Bronchial epithelial cell (primary cell): ENCODE data around the gene LRRC8D. TPM values are rescaled to one million over a fixed set of nuclear protein-coding genes. Genes with fewer than 3 reads are reported as not detected.

ENCODE experiments used
- DNase-seq: peaks from one replicate; pipeline ENCODE4 v3.0.0-alpha.2; 2010; ENCODE audit warnings: low read depth
- FAIRE-seq: peaks from 2 replicates; lab custom pipeline; 2011; peaks lifted over from hg19 to GRCh38; lab: Jason Lieb, UNC
- H3K27me3 ChIP-seq: 2 replicates; pipeline ENCODE4 v1.5.1; 2011; ENCODE audit warnings: low read length; ENCODE audit not compliant: control insufficient read depth, insufficient read depth
- H3K36me3 ChIP-seq: 2 replicates; pipeline ENCODE4 v1.5.1; 2011; ENCODE audit warnings: low read length; ENCODE audit not compliant: control insufficient read depth, insufficient read depth
- H3K4me3 ChIP-seq: 2 replicates; pipeline ENCODE4 v1.5.1; 2011; ENCODE audit warnings: mild to moderate bottlenecking, low read depth, low read length, control low read depth
- total RNA-seq: library from RNA; depleted of rRNA; stranded (reverse); fragments of >200 nt; gene quantifications from 2 replicates; pipeline ENCODE4 v1.2.1, GENCODE V29; 2014
- TF ChIP-seq, protein P1 (sequence below): IDR thresholded peaks from 2 replicates; pipeline ENCODE4 v1.5.1; 2011; ENCODE audit warnings: mild to moderate bottlenecking, moderate library complexity, low read length, control low read depth, inconsistent platforms; ENCODE audit not compliant: insufficient read depth, severe bottlenecking

Gene LRRC8D
- total RNA-seq, 1 donor from 2014 or later, result 35.8 TPM

DNA sequence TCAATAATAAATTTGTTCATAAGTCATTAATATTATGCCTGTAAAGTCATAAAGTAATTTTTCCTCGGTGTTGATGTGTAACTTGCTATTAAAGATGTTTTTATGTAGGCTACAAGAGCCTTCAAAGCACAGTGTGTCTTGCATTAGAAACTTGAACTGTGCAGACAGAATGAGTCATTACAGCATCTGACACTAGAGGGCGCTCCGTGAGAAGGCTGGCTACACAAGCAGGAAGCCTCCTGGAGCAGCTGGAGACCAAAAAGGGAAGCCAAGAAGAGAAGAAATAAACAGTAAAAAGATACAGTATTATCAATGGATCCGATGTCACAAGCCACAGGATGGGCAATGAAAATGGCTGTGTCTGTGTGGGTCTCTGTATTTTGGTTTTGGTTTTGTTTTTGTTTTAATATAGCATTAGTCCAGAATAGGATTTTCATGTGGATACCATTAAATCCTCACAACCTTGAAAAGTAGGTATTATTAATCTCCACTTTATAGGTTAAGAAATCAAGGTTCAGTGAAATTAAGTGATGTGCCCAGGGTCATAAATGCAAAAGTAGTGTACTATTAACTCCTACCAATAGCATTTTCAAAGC is 16.1 kb upstream of the LRRC8D start:
- no peak for FAIRE-seq
- DNase-seq, result peak; percentile 81
- H3K27me3 ChIP-seq, result no peaks in the 10 kb centered on the region

DNA sequence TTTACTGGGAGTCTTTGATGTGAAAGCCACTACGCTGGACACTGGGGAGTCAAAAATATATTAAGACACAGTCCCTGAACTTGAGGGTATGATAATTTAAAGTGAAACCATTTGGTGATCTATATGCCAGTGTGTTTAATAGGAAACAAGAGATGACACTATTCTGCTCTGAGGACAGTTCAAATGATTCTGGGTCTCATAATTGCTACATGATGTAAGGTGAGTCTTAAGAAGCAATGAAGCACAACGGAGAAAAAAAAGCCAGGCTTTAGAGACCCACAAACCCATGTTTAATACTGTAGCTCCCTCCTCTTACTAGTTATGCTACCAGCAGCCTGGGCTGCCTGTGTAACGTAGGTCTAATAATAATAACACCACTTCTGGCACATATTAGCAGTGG is 14.2 kb upstream of the LRRC8D start:
- no peak for FAIRE-seq
- TF ChIP-seq, protein P1, sequence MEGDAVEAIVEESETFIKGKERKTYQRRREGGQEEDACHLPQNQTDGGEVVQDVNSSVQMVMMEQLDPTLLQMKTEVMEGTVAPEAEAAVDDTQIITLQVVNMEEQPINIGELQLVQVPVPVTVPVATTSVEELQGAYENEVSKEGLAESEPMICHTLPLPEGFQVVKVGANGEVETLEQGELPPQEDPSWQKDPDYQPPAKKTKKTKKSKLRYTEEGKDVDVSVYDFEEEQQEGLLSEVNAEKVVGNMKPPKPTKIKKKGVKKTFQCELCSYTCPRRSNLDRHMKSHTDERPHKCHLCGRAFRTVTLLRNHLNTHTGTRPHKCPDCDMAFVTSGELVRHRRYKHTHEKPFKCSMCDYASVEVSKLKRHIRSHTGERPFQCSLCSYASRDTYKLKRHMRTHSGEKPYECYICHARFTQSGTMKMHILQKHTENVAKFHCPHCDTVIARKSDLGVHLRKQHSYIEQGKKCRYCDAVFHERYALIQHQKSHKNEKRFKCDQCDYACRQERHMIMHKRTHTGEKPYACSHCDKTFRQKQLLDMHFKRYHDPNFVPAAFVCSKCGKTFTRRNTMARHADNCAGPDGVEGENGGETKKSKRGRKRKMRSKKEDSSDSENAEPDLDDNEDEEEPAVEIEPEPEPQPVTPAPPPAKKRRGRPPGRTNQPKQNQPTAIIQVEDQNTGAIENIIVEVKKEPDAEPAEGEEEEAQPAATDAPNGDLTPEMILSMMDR, result no peak
- DNase-seq, result no peak
- no peaks in the 10 kb centered on the region for H3K36me3 ChIP-seq
- no peak overlapping the region for H3K4me3 ChIP-seq
- no peaks in the 10 kb centered on the region for H3K27me3 ChIP-seq

More for the DNA sequence above, 16.1 kb upstream of the LRRC8D start:
- TF ChIP-seq, protein P1, result peak; percentile 82
- Histone ChIP-seq H3K36me3 (no peaks in the 10 kb centered on the region), H3K4me3 (no peak overlapping the region)

DNA sequence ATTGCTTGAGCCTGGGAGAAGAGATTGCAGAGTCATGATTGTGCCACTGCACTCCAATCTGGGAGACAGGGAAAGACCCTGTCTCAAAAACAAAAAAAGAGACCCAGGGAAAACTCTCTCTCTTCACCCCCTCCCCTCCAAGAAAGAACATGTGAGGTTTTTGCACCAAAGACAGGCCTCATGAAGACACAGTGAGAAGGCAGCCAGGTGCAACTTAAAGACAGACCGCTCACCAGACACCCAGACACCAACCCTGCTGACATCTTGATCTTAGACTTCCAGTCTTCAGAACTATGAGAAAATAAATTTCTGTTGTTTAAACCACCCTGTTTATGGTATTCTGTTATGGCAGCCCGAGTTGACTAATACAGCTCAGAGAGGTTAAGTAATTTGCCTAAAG is 13.3 kb upstream of the LRRC8D start:
- H3K27me3 ChIP-seq, result no peaks in the 10 kb centered on the region
- FAIRE-seq, result no peak
- TF ChIP-seq, protein P1, result no peak
- H3K4me3 ChIP-seq, result no peak overlapping the region
- DNase-seq, result no peak
- no peaks in the 10 kb centered on the region for H3K36me3 ChIP-seq

DNA sequence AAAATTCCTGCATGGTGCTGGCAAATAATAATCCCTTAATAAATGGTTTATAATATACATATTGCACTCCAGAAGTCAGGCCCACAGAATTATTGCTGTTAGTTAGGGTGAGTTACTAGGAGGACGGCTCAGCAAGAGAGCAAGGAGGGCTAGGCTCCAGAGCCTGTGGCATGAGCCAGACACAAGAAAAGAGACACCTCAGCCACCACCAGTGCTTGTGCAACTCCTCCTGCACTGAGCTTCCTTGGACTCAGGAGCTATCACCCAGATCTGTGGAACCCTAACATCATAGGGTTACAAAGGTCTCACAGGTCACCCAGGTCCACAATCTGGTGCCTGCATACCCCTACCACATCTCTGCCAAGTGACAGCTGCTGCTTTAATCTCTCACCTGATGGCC is 12.8 kb upstream of the LRRC8D start:
- FAIRE-seq (no peak), DNase-seq (peak; percentile 8)
- TF ChIP-seq, protein P1, result no peak
- H3K27me3 ChIP-seq, result no peaks in the 10 kb centered on the region
- no peak overlapping the region for H3K4me3 ChIP-seq
- no peaks in the 10 kb centered on the region for H3K36me3 ChIP-seq

DNA sequence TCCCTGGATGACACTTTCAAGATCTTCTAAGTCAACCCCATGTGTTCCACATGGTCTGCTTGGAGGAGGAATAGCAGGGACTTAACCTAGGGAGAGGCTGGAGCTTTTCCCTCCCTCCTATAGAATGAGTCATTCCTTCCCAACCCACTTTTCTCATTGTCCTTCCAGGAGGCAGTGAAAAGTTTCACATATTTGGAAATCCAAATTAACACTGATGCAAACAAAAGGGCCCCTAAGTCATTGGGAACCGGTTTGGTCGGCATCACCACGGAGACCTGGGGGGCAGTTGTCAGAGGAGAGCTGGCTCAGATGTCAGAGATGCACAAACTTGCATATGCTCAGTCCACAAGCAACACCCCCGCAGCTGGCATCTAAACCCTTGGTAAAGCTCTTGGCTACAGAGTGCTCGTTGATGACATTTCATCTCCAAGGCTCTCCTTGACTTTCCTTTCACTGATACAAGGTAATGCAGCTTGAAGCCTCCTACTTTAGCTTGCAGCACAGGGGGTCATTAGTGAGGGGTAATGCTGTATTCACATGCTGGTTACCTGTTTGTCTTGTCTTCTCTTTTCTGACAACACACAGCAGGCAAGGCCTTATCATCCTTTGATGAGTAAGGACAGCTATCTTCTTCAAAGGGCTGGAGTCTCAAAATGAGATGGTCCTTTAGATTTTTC is 12.3 kb upstream of the LRRC8D start:
- FAIRE-seq, result no peak
- DNase-seq, result peak; percentile 94
- H3K36me3 ChIP-seq, result no peaks in the 10 kb centered on the region
- TF ChIP-seq, protein P1, result no peak
- no peaks in the 10 kb centered on the region for H3K27me3 ChIP-seq
- H3K4me3 ChIP-seq, result no peak overlapping the region
